LNCAP (cell line): Measurements from ENCODE around the gene TMEM156.

Source experiments
- CTCF ChIP-seq: fragments of 450-650 bp; IDR thresholded peaks from 2 replicates; pipeline ENCODE4 v1.5.1; 2017; ENCODE audit warnings: mild to moderate bottlenecking

TMEM156 gene

DNA sequence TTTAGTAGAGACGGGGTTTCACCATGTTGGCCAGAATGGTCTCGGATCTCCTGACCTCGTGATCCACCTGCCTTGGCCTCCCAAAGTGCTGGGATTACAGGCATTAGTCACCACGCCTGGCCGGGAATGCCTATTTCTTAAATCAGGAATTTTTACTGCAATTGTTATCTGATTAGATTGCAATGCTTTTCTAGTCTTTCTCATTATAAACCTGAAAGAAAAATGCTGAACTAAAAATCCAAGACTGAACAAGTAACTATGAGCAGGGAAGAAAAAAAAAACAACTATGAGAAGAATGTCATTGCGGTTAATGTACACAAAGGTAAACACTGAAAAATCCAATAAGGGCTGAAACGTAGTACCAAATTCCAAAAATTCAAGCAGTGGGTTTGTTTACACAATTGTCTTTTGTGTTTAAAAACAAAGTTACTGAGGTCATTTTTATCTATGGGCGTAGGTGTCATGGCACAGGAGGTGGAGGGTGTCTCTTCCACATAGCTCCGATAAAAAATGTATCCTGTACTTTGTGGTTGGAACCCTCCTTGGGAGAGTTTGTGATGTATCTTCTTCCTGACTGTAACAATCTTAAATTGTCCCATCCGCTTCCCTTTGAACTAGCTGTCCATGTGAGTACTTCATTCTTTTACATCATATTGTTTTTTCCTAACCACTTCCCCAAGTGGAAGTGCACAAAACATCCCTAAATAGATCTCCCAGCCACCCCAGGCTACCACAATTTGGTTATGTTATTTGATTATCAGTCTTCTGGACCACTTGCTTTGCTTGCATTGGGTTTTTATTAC, 11.1 kb upstream of the TMEM156 start:
- no peak for TF ChIP-seq CTCF

DNA sequence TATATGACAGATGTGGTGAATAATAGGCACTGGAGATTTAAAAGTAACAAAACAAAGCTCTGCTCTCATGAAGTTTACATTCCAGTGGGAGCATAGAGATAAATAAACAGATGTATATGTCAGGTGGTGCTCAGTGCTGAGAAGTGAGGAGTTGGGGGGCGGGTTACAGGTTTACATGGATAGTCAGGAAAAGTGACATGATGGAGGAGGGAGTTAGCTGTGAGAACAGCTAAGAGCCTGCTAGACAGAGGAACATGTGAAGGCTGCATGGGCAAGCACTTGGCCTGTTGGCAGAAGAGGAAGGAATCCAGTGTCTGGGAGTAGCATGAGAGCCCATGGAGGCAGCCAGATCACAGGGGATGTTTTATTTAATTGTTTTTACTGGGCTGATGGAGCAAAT, 10.2 kb upstream of the TMEM156 start:
- TF ChIP-seq CTCF, result no peak

GRCh38 chr4:39039108-39039507, 6.9 kb upstream of the TMEM156 start:
- TF ChIP-seq CTCF, result no peak

DNA sequence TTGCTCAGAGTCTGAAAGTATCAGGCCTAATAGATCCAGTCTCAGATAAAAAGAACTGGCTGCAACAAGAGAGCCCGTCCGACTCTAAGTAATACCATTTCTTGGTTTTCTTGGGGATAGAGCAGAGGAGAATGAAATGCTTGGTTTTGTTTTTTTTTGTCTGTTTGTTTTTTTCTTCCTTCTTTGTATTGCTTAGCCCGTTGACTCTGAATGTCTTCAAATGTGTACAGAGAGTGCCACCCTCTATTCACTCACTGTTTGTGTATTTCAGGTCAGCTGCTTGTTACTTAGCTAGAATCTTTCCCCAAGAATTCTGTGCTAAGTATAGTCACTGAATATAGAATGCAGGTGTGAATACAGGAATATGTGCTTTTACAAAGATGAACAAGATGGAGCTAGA, 5.7 kb upstream of the TMEM156 start:
- TF ChIP-seq CTCF, result no peak

DNA sequence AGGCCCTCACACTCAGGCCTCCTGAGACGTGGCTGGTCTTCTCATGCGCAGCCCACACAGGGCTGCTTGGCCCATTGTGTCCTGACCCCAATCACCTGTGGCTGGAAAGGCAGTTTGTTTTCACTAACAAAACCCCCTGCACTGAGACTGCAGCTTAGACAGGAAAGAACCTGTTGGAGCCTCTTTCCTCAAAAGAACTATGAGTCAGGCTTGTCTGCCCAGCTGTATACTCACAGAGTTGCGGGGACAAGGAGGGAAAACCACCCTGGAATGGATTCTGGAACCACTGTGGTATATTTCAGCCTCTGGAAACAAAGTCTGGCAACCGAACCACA, 5.2 kb upstream of the TMEM156 start:
- TF ChIP-seq CTCF, result no peak

- no peak for TF ChIP-seq CTCF
These were observed 4.0 kb upstream of the TMEM156 start for GRCh38 chr4:39036172-39036571.

DNA sequence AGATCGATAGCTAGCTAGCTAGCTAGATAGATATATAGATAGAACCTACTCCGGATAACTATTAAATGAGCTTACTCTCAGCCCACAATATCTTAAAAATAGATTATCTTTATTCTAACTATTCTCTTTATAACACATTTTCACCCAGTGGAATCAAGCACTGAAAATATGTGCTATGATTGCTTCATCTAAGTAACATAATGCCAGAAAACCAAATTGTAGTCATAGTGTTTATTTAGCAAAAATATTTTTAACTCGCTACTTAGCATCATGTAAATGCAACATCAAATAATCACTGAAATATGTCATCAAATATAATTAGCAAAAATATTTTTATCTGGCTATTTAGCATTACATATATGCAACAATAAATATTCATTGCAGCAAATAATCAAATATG, 1.5 kb downstream of the TMEM156 start:
- no peak for TF ChIP-seq CTCF
